Smooth muscle cell (in vitro differentiated cells): ENCODE measurements around the gene LSP1. TPM values are rescaled to one million over a fixed set of nuclear protein-coding genes. Genes with fewer than 3 reads are reported as not detected.

Source experiments
- DNase-seq: peaks from one replicate; lab custom pipeline; 2025; ENCODE audit not compliant: unreplicated experiment; lab: John Stamatoyannopoulos, UW
- H2AFZ ChIP-seq: fragments of 200-600 bp; sonication (generic); 2 replicates; pipeline ENCODE4 v1.6.0; 2016; ENCODE audit warnings: antibody characterized with exemption, low read depth, mild to moderate bottlenecking
- H3F3A ChIP-seq: fragments of 200-600 bp; sonication (generic); 2 replicates; pipeline ENCODE4 v1.6.0; 2017; ENCODE audit warnings: antibody characterized with exemption, low read depth
- H3K27ac ChIP-seq: fragments of 200-600 bp; sonication (generic); 2 replicates; pipeline ENCODE4 v1.5.1; 2016; ENCODE audit warnings: low read depth, mild to moderate bottlenecking
- H3K27me3 ChIP-seq: fragments of 200-600 bp; sonication (generic); 2 replicates; pipeline ENCODE4 v1.6.1; 2016; ENCODE audit warnings: low read depth, mild to moderate bottlenecking
- H3K36me3 ChIP-seq: fragments of 200-600 bp; sonication (generic); 2 replicates; pipeline ENCODE4 v1.5.1; 2016; ENCODE audit warnings: low read depth
- H3K4me1 ChIP-seq: fragments of 200-600 bp; sonication (generic); 2 replicates; pipeline ENCODE4 v1.5.1; 2016; ENCODE audit warnings: low read depth
- H3K4me2 ChIP-seq: fragments of 200-600 bp; sonication (generic); 2 replicates; pipeline ENCODE4 v1.6.0; 2016; ENCODE audit warnings: mild to moderate bottlenecking
- H3K4me3 ChIP-seq: fragments of 200-600 bp; sonication (generic); 2 replicates; pipeline ENCODE4 v1.5.1; 2016; ENCODE audit warnings: mild to moderate bottlenecking
- H3K79me2 ChIP-seq: fragments of 200-600 bp; sonication (generic); 2 replicates; pipeline ENCODE4 v1.6.0; 2016; ENCODE audit warnings: low read depth, mild to moderate bottlenecking
- H3K9ac ChIP-seq: fragments of 200-600 bp; sonication (generic); 2 replicates; pipeline ENCODE4 v1.6.0; 2016; ENCODE audit warnings: low read depth
- H3K9me3 ChIP-seq: fragments of 200-600 bp; sonication (generic); replicated peaks from 2 replicates; pipeline ENCODE4 v1.5.1; 2016; ENCODE audit warnings: low read depth
- H4K20me1 ChIP-seq: fragments of 200-600 bp; sonication (generic); 2 replicates; pipeline ENCODE4 v1.6.0; 2016; ENCODE audit warnings: low read depth
- WGBS: methylation state at CpG from one replicate; pipeline ENCODE4 v1.1.7; 2016; ENCODE audit warnings: low lambda C conversion rate; 5-methylcytosine and 5-hydroxymethylcytosine counted together
- polyA plus RNA-seq: library from polyadenylated mRNA; unstranded; fragments of >200 nt; fragmentation: Nextera tagmentation; extraction: Ambion mirVana; gene quantifications from 2 replicates; pipeline ENCODE4 v1.2.1, GENCODE V29; 2016
- total RNA-seq: library from RNA; depleted of rRNA; stranded (reverse); fragments of >200 nt; gene quantifications from 2 replicates; pipeline ENCODE4 v1.2.3, GENCODE V29; 2014
- TF ChIP-seq, protein P1 (sequence below): fragments of 200-600 bp; sonication (generic); IDR thresholded peaks from 2 replicates; pipeline ENCODE4 v1.5.1; 2017; ENCODE audit warnings: borderline replicate concordance, mild to moderate bottlenecking, antibody characterized with exemption; ENCODE audit not compliant: insufficient read depth, poor library complexity, severe bottlenecking

The LSP1 gene
- total and polyA plus RNA-seq, 2 experiments from 2014 or later, result 2.1 to 13.7 TPM

DNA sequence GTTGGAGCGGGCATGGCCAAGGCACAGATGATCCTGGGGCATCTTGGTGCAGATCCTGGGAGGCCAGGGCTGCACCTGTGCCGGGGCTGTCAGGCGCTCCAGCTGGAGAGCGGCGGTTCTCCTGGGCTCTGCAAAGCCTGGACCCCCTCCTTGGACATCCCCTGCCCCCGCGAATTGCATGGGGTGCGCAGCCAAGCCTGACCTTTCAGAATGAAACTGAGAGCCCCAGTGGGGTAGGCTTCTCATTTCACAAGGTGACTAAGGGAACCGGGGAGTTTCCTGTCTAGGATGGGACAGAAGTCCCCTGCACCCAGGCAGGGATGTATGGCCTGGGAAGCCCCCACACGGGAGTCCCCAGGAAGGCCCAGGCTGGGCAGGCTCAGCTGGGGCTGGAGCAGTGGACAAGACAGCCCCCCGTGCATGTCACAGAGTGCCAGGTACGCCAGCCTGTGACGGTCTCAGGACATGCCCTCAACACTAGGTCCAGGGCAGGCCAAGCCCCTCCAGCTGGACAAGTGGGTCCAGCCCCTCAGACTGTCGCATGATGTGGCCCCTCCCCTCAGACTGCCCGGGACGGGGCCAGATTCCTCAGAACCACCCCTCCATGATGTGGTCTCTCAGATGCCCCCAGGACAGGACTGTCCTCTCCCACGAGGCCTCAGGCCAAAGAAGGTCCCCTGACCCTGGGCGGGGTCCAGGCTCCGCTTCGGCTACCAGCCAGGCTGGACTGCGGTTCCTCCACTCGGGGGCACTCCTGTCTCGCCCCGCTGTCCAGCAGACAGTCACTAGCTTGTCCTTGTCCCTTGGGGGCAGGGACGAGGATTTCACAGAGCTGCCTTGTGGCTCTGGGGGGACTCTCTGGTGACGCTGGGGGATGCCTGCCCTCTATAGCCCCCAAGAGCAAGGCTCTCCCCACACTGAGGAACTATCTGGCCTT is 2.3 kb downstream of the LSP1 start:
- no peaks in the 10 kb centered on the region for H3K9me3 ChIP-seq
- H3K9ac ChIP-seq, result no peak overlapping the region
- no peaks in the 10 kb centered on the region for H3K79me2 ChIP-seq
- TF ChIP-seq, protein P1, sequence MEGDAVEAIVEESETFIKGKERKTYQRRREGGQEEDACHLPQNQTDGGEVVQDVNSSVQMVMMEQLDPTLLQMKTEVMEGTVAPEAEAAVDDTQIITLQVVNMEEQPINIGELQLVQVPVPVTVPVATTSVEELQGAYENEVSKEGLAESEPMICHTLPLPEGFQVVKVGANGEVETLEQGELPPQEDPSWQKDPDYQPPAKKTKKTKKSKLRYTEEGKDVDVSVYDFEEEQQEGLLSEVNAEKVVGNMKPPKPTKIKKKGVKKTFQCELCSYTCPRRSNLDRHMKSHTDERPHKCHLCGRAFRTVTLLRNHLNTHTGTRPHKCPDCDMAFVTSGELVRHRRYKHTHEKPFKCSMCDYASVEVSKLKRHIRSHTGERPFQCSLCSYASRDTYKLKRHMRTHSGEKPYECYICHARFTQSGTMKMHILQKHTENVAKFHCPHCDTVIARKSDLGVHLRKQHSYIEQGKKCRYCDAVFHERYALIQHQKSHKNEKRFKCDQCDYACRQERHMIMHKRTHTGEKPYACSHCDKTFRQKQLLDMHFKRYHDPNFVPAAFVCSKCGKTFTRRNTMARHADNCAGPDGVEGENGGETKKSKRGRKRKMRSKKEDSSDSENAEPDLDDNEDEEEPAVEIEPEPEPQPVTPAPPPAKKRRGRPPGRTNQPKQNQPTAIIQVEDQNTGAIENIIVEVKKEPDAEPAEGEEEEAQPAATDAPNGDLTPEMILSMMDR, result no peak
- no peaks in the 10 kb centered on the region for H3K4me1 ChIP-seq
- H3K36me3 ChIP-seq, result no peaks in the 10 kb centered on the region
- H2AFZ ChIP-seq, result no peak overlapping the region
- H3K4me2 ChIP-seq, result no peak overlapping the region
- no peaks in the 10 kb centered on the region for H3K27me3 ChIP-seq
- H4K20me1 ChIP-seq, result no peaks in the 10 kb centered on the region
- 86% methylated on average over 26 of the region's 26 CpGs for WGBS
- no peak overlapping the region for H3K4me3 ChIP-seq
- no peak overlapping the region for H3K27ac ChIP-seq
- H3F3A ChIP-seq, result no peaks in the 10 kb centered on the region
- DNase-seq, result no peak

DNA sequence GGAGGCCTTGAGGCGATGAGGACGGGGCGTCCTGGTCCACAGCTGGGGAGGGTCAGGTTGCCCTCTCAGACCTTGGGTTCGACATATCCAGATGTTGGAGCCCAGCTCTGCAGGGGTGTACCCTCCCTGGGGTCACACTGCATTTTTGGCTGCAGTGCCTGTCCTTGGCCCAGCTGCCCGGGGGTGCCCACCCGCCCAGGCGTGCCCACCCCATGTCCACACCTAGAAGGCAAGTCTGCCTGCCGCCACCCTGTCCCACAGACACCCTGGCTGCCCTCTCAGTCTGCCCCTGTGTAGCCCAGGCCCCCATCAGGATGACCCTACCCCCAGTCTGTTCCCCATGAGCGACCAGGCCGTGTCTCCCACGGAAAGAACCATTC is 3.0 kb downstream of the LSP1 start:
- no peaks in the 10 kb centered on the region for H3K79me2 ChIP-seq
- H3K36me3 ChIP-seq, result no peaks in the 10 kb centered on the region
- no peak overlapping the region for H3K4me2 ChIP-seq
- no peaks in the 10 kb centered on the region for H4K20me1 ChIP-seq
- H3K4me1 ChIP-seq, result no peaks in the 10 kb centered on the region
- H3F3A ChIP-seq, result no peaks in the 10 kb centered on the region
- no peaks in the 10 kb centered on the region for H3K9me3 ChIP-seq
- no peak for DNase-seq
- no peak overlapping the region for H2AFZ ChIP-seq
- WGBS, result 99% methylated on average over 10 of the region's 11 CpGs
- H3K4me3 ChIP-seq, result no peak overlapping the region
- no peak overlapping the region for H3K27ac ChIP-seq
- TF ChIP-seq, protein P1, result no peak
- no peak overlapping the region for H3K9ac ChIP-seq
- H3K27me3 ChIP-seq, result no peaks in the 10 kb centered on the region

DNA sequence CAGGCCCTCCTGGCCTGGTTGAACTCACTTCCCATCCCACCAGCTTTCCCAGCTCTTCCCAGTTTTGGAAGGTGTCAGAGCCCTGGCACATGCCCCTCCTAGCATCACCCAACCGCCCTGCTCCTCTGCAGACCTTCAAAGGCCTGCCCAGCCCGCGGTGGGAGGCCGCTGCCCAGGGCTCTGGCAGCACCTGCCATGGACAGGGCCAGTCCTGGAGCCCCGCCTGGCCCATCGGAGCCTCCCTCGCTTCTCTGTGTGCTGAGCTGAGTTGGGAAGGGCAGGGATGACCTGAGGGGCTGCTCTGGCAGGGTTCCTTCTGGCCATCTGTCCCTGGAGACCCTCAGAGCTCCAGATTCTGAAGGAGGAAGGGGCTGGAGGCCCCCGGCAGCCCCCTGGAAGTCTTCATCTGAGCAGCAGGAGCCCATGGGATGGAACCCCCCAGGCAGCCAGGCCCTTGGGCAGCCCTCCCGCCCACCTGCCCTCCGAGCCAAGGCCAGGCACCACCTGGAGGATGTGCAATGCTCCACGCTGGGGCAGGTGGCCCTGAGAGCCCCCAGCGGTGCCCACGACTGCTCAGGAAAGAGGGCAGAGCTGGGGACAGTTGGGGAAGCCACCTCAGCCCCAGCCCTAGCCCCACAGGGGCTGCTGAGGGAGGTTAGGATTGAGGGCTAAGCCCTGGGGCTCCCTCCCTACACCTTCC is 3.6 kb downstream of the LSP1 start:
- TF ChIP-seq, protein P1, result no peak
- no peaks in the 10 kb centered on the region for H3K9me3 ChIP-seq
- H3K4me1 ChIP-seq, result no peaks in the 10 kb centered on the region
- no peaks in the 10 kb centered on the region for H4K20me1 ChIP-seq
- no peaks in the 10 kb centered on the region for H3K36me3 ChIP-seq
- no peak overlapping the region for H3K9ac ChIP-seq
- H2AFZ ChIP-seq, result no peak overlapping the region
- H3K79me2 ChIP-seq, result no peaks in the 10 kb centered on the region
- no peaks in the 10 kb centered on the region for H3F3A ChIP-seq
- no peaks in the 10 kb centered on the region for H3K27me3 ChIP-seq
- WGBS, result 93% methylated on average over 13 of the region's 13 CpGs
- H3K4me2 ChIP-seq, result no peak overlapping the region
- H3K27ac ChIP-seq, result no peak overlapping the region
- no peak overlapping the region for H3K4me3 ChIP-seq
- DNase-seq, result no peak
